ENCODE results near the gene PRR35.

Gene PRR35

GRCh38 chr16:578232-578869, 18.2 kb downstream of the PRR35 start:
- in situ Hi-C loops (cut with MboI; ENCODE audit: low sequenced_read_pairs): no loop called here

- in situ Hi-C loops (cut with MboI; ENCODE audit: low sequenced_read_pairs): no loop called here
Observed at GRCh38 chr16:578870-579405, 18.7 kb downstream of the PRR35 start.

GRCh38 chr16:580141-580945, 20.1 kb downstream of the PRR35 start:
- in situ Hi-C loops (cut with MboI; ENCODE audit: low sequenced_read_pairs): no loop called here

- in situ Hi-C loops (cut with MboI; ENCODE audit: low sequenced_read_pairs): no loop called here
Observed at GRCh38 chr16:580946-581498, 20.8 kb downstream of the PRR35 start.

- in situ Hi-C loops (cut with MboI; ENCODE audit: low sequenced_read_pairs): no loop called here
Observed at GRCh38 chr16:582218-582613, 22.0 kb downstream of the PRR35 start.

GRCh38 chr16:582614-583331, 22.6 kb downstream of the PRR35 start:
- in situ Hi-C loops (cut with MboI; ENCODE audit: low sequenced_read_pairs): no loop called here

- in situ Hi-C loops (cut with MboI; ENCODE audit: low sequenced_read_pairs): no loop called here
Observed at GRCh38 chr16:583470-583814, 23.2 kb downstream of the PRR35 start.

GRCh38 chr16:583815-584591, 23.8 kb downstream of the PRR35 start:
- in situ Hi-C loops (cut with MboI; ENCODE audit: low sequenced_read_pairs): no loop called here

- in situ Hi-C loops (cut with MboI; ENCODE audit: low sequenced_read_pairs): no loop called here
Observed at GRCh38 chr16:585351-585750, 25.2 kb downstream of the PRR35 start.

GRCh38 chr16:586047-586644, 26.0 kb downstream of the PRR35 start:
- in situ Hi-C loops (cut with MboI; ENCODE audit: low sequenced_read_pairs): no loop called here

- in situ Hi-C loops (cut with MboI; ENCODE audit: low sequenced_read_pairs): no loop called here
Observed at GRCh38 chr16:586645-587590, 26.7 kb downstream of the PRR35 start.

GRCh38 chr16:588639-588888, 28.4 kb downstream of the PRR35 start:
- in situ Hi-C loops (cut with MboI; ENCODE audit: low sequenced_read_pairs): no loop called here

GRCh38 chr16:588889-589657, 28.9 kb downstream of the PRR35 start:
- in situ Hi-C loops (cut with MboI; ENCODE audit: low sequenced_read_pairs): no loop called here

GRCh38 chr16:589658-590187, 29.5 kb downstream of the PRR35 start, which contains the start of gene RAB40C:
RAB40C (plus strand) TSS chr16:590066; CDS start chr16:590292, 226 bp downstream.
- in situ Hi-C loops (cut with MboI; ENCODE audit: low sequenced_read_pairs): no loop called here

- in situ Hi-C loops (cut with MboI; ENCODE audit: low sequenced_read_pairs): no loop called here
Observed at GRCh38 chr16:590188-590814, 30.1 kb downstream of the PRR35 start.

GRCh38 chr16:590815-591200, 30.6 kb downstream of the PRR35 start:
- in situ Hi-C loops (cut with MboI; ENCODE audit: low sequenced_read_pairs): no loop called here

GRCh38 chr16:591231-591630, 31.0 kb downstream of the PRR35 start:
- in situ Hi-C loops (cut with MboI; ENCODE audit: low sequenced_read_pairs): no loop called here
